C4-2B (cell line): ENCODE data around the gene CAMK1D.

ENCODE experiments used
- CTCF ChIP-seq: fragments of 450-650 bp; conservative IDR thresholded peaks from 2 replicates; pipeline ENCODE4 v1.5.1; 2017; ENCODE audit warnings: mild to moderate bottlenecking
- ZFX ChIP-seq: fragments of 450-650 bp; IDR thresholded peaks from 2 replicates; pipeline ENCODE4 v1.6.1; 2017

- TF ChIP-seq CTCF (no peak), ZFX (no peak)
Measured at GRCh38 chr10:12412666-12413368, 63.5 kb downstream of the CAMK1D start.
